ENCODE data around the gene SLC13A1.
A peak's percentile ranks its signal among the peaks of the same experiment; 100 is the strongest.

SLC13A1 gene

GRCh38 chr7:123169065-123169464, 30.7 kb downstream of the SLC13A1 start:
- no peak overlapping the region for H3K27ac ChIP-seq
- TF ChIP-seq CTCF (conservative IDR thresholded peaks at IDR 0.05) = no peak

- TF ChIP-seq CTCF (conservative IDR thresholded peaks at IDR 0.05) = no peak
Measured at GRCh38 chr7:123157606-123158005, 42.2 kb downstream of the SLC13A1 start.

GRCh38 chr7:123155571-123155970, 44.2 kb downstream of the SLC13A1 start:
- TF ChIP-seq CTCF (conservative IDR thresholded peaks at IDR 0.05) = no peak
- H3K27ac ChIP-seq = no peak overlapping the region

More at GRCh38 chr7:123157606-123158005, 42.2 kb downstream of the SLC13A1 start:
- no peak overlapping the region for H3K27ac ChIP-seq

GRCh38 chr7:123154231-123154860, 45.4 kb downstream of the SLC13A1 start:
- peak; percentile 93 for TF ChIP-seq CTCF (conservative IDR thresholded peaks at IDR 0.05)
- no peak overlapping the region for H3K27ac ChIP-seq

- no peak for TF ChIP-seq CTCF (conservative IDR thresholded peaks at IDR 0.05)
- H3K27ac ChIP-seq = no peak overlapping the region
Measured at GRCh38 chr7:123151443-123151842, 48.3 kb downstream of the SLC13A1 start.

- peak; percentile 18 for TF ChIP-seq CTCF (conservative IDR thresholded peaks at IDR 0.05)
Measured at GRCh38 chr7:123148813-123149212, 51.0 kb downstream of the SLC13A1 start.

GRCh38 chr7:123143252-123144006, 56.3 kb downstream of the SLC13A1 start:
- no peak for TF ChIP-seq CTCF (conservative IDR thresholded peaks at IDR 0.05)
- H3K27ac ChIP-seq = no peak overlapping the region

More at GRCh38 chr7:123148813-123149212, 51.0 kb downstream of the SLC13A1 start:
- no peak overlapping the region for H3K27ac ChIP-seq
